H9 (cell line): ENCODE results near the gene CNKSR1. TPM values are rescaled to one million over a fixed set of nuclear protein-coding genes. Genes with fewer than 3 reads are reported as not detected.

ENCODE experiments used
- DNase-seq: peaks from one replicate; pipeline ENCODE4 v3.0.0-alpha.2; 2017
- H2AFZ ChIP-seq: one replicate; pipeline ENCODE4 v1.6.1; 2013; ENCODE audit warnings: mild to moderate bottlenecking, low read length, control low read depth, moderate library complexity
- H2AK5ac ChIP-seq: 2 replicates; pipeline ENCODE4 v1.6.1; 2013; ENCODE audit warnings: low read length, control low read depth, mixed read lengths; ENCODE audit not compliant: insufficient read length
- H2BK120ac ChIP-seq: one replicate; pipeline ENCODE4 v1.6.1; 2013; ENCODE audit warnings: low read depth, mild to moderate bottlenecking, low read length, control low read depth, inconsistent platforms; ENCODE audit not compliant: poor library complexity, severe bottlenecking
- H2BK12ac ChIP-seq: 2 replicates; pipeline ENCODE4 v1.6.1; 2013; ENCODE audit warnings: low read length, control low read depth, mixed read lengths, low read depth; ENCODE audit not compliant: insufficient read length
- H2BK15ac ChIP-seq: 2 replicates; pipeline ENCODE4 v1.6.1; 2013; ENCODE audit warnings: low read depth, low read length, control low read depth
- H2BK20ac ChIP-seq: one replicate; pipeline ENCODE4 v1.6.1; 2013; ENCODE audit warnings: low read depth, mild to moderate bottlenecking, low read length, control low read depth, inconsistent platforms; ENCODE audit not compliant: poor library complexity, severe bottlenecking
- H2BK5ac ChIP-seq: 2 replicates; pipeline ENCODE4 v1.6.1; 2013; ENCODE audit warnings: low read length, control low read depth, mixed read lengths; ENCODE audit not compliant: insufficient read length
- H3K14ac ChIP-seq: 2 replicates; pipeline ENCODE4 v1.6.1; 2013; ENCODE audit warnings: low read length, control low read depth; ENCODE audit not compliant: insufficient read depth
- H3K18ac ChIP-seq: 2 replicates; pipeline ENCODE4 v1.6.1; 2013; ENCODE audit warnings: low read depth, mild to moderate bottlenecking, mixed read lengths, low read length, control low read depth; ENCODE audit not compliant: insufficient read length
- H3K23ac ChIP-seq: 2 replicates; pipeline ENCODE4 v1.6.1; 2013; ENCODE audit warnings: low read length, control low read depth, mixed read lengths, low read depth; ENCODE audit not compliant: insufficient read length
- H3K23me2 ChIP-seq: 2 replicates; pipeline ENCODE4 v1.6.1; 2013; ENCODE audit warnings: low read depth, mild to moderate bottlenecking, mixed read lengths, low read length, control low read depth; ENCODE audit not compliant: insufficient read length, poor library complexity, severe bottlenecking
- H3K27ac ChIP-seq: 2 replicates; pipeline ENCODE4 v1.5.1; 2013; ENCODE audit warnings: low read length, control low read depth, mixed read lengths, low read depth; ENCODE audit not compliant: insufficient read length
- H3K27me3 ChIP-seq: 2 replicates; pipeline ENCODE4 v1.6.1; 2013; ENCODE audit warnings: low read length, control low read depth, inconsistent platforms; ENCODE audit not compliant: insufficient read depth
- H3K4ac ChIP-seq: 2 replicates; pipeline ENCODE4 v1.6.1; 2013; ENCODE audit warnings: low read depth, mild to moderate bottlenecking, control low read depth, inconsistent platforms, low read length, moderate library complexity
- H3K4me1 ChIP-seq: 2 replicates; pipeline ENCODE4 v1.6.1; 2013; ENCODE audit warnings: low read length, control low read depth, inconsistent platforms; ENCODE audit not compliant: insufficient read depth
- H3K4me2 ChIP-seq: 2 replicates; pipeline ENCODE4 v1.6.1; 2013; ENCODE audit warnings: low read length, control low read depth, mixed read lengths; ENCODE audit not compliant: insufficient read length, insufficient read depth
- H3K56ac ChIP-seq: 2 replicates; pipeline ENCODE4 v1.6.1; 2013; ENCODE audit warnings: low read depth, mild to moderate bottlenecking, mixed read lengths, low read length, control low read depth; ENCODE audit not compliant: insufficient read length
- H3K79me1 ChIP-seq: 2 replicates; pipeline ENCODE4 v1.6.1; 2013; ENCODE audit warnings: low read depth, mild to moderate bottlenecking, moderate library complexity, low read length, control low read depth, inconsistent platforms; ENCODE audit not compliant: insufficient read depth, poor library complexity, severe bottlenecking
- H3K79me2 ChIP-seq: 2 replicates; pipeline ENCODE4 v1.6.1; 2013; ENCODE audit warnings: low read length, control low read depth, inconsistent platforms; ENCODE audit not compliant: insufficient read depth
- H3K9ac ChIP-seq: 2 replicates; pipeline ENCODE4 v1.6.1; 2013; ENCODE audit warnings: low read length, control low read depth, mixed read lengths; ENCODE audit not compliant: insufficient read length; ENCODE audit errors: extremely low read depth
- H3K9me3 ChIP-seq: one replicate; pipeline ENCODE4 v1.6.1; 2013; ENCODE audit warnings: low read depth, low read length, inconsistent platforms; ENCODE audit not compliant: control insufficient read depth
- H3T11ph ChIP-seq: one replicate; pipeline ENCODE4 v1.6.1; 2013; ENCODE audit warnings: mild to moderate bottlenecking, low read length, control low read depth, inconsistent platforms
- H4K20me1 ChIP-seq: one replicate; pipeline ENCODE4 v1.6.1; 2013; ENCODE audit not compliant: control insufficient read depth, insufficient read length, insufficient read depth
- H4K5ac ChIP-seq: 2 replicates; pipeline ENCODE4 v1.6.1; 2013; ENCODE audit warnings: low read depth, mild to moderate bottlenecking, mixed read lengths, low read length, control low read depth; ENCODE audit not compliant: insufficient read length
- H4K8ac ChIP-seq: replicated peaks from 2 replicates; pipeline ENCODE4 v1.6.1; 2013; ENCODE audit warnings: low read length, control low read depth, mixed read lengths, low read depth; ENCODE audit not compliant: insufficient read length
- H4K91ac ChIP-seq: 2 replicates; pipeline ENCODE4 v1.6.1; 2013; ENCODE audit warnings: low read depth, mild to moderate bottlenecking, moderate library complexity, mixed read lengths, low read length, control low read depth; ENCODE audit not compliant: insufficient read length
- H3K27ac Mint-ChIP-seq, 3 experiments: 2 replicates in 2 of 3; 3 replicates in 1 of 3; pipeline ENCODE4 v1.8.0; 2020 to 2021; ENCODE audit warnings: mixed read lengths in 3 of 3, mild to moderate bottlenecking in 1 of 3, moderate library complexity in 1 of 3
- H3K27me3 Mint-ChIP-seq: 2 replicates; pipeline ENCODE4 v1.8.0; 2021; ENCODE audit warnings: low read depth, mild to moderate bottlenecking, moderate library complexity, mixed read lengths
- H3K36me3 Mint-ChIP-seq, 3 experiments: 2 replicates in 2 of 3; 3 replicates in 1 of 3; pipeline ENCODE4 v1.8.0; 2020 to 2021; ENCODE audit warnings: low read depth in 3 of 3, mixed read lengths in 3 of 3; ENCODE audit not compliant: insufficient read depth in 1 of 3
- H3K4me1 Mint-ChIP-seq, 2 experiments: 2 replicates each; pipeline ENCODE4 v1.8.0; 2020; ENCODE audit warnings: mixed read lengths in 2 of 2
- H3K4me3 Mint-ChIP-seq, 2 experiments: 2 replicates in 1 of 2; 3 replicates in 1 of 2; pipeline ENCODE4 v1.8.0; 2020 to 2021; ENCODE audit warnings: mild to moderate bottlenecking in 2 of 2, mixed read lengths in 2 of 2, moderate library complexity in 1 of 2
- H3K9me3 Mint-ChIP-seq, 2 experiments: 2 replicates in 1 of 2; 3 replicates in 1 of 2; pipeline ENCODE4 v1.8.0; 2020; ENCODE audit warnings: mild to moderate bottlenecking in 2 of 2, mixed read lengths in 2 of 2, moderate library complexity in 1 of 2
- CTCF ChIP-seq: fragments of 200-600 bp; sonication (generic); conservative IDR thresholded peaks from 3 replicates; pipeline ENCODE4 v1.8.0; 2021; ENCODE audit warnings: antibody characterized with exemption, mild to moderate bottlenecking
- whole genome bisulfite sequencing: extraction: QIAGEN DNeasy Blood & Tissue Kit; methylation state at CpG from one replicate; pipeline ENCODE4 v1.1.7; 2013; ENCODE audit warnings: missing lambda C conversion rate, low lambda C conversion rate, mixed read lengths; ENCODE audit not compliant: insufficient read length; ENCODE audit errors: extremely low coverage; 5-methylcytosine and 5-hydroxymethylcytosine counted together
- total RNA-seq: library from RNA; stranded (reverse); gene quantifications from 2 replicates; pipeline ENCODE4 v1.2.1, GENCODE V29; 2021

Gene CNKSR1
- total RNA-seq, 1 experiment from 2014 or later = 26.3 TPM

GRCh38 chr1:26142159-26142558 lies 35.1 kb upstream of the CNKSR1 start:
- Histone ChIP-seq H3K14ac (no peak overlapping the region), H2BK5ac (no peak overlapping the region), H3K9me3 (no peaks in the 10 kb centered on the region), H3K4me1 (no peaks in the 10 kb centered on the region), H3K23me2 (no peaks in the 10 kb centered on the region), H3K27ac (no peak overlapping the region), H2AK5ac (no peak overlapping the region), H3K4ac (no peak overlapping the region), H4K8ac (no peak overlapping the region), H2BK15ac (no peak overlapping the region), H2BK20ac (no peak overlapping the region), H3T11ph (no peak overlapping the region), H4K20me1 (no peaks in the 10 kb centered on the region), H3K18ac (no peak overlapping the region), H2BK120ac (no peak overlapping the region), H3K23ac (no peak overlapping the region), H3K9ac (no peak overlapping the region), H3K4me2 (no peak overlapping the region), H4K91ac (no peak overlapping the region), H2AFZ (no peak overlapping the region), H3K79me1 (no peaks in the 10 kb centered on the region), H3K56ac (no peak overlapping the region), H3K27me3 (peaks cover 1% of the 10 kb centered on the region; the same call in 1 of the 2 replicates), H4K5ac (no peak overlapping the region), H3K79me2 (no peaks in the 10 kb centered on the region), H2BK12ac (no peak overlapping the region)
- TF ChIP-seq CTCF = 0 out of 3 replicates have a peak, but pooled peaks have one; percentile 16
- no peak for DNase-seq
- H3K4me1 Mint-ChIP-seq = peaks cover 6 to 8% of the 10 kb centered on the region in 2 experiments
- no peaks in the 10 kb centered on the region for H3K9me3 Mint-ChIP-seq
- H3K27ac Mint-ChIP-seq = no peak overlapping the region; a peak in 1 of 7 replicates
- H3K4me3 Mint-ChIP-seq = no peak overlapping the region
- no peaks in the 10 kb centered on the region for H3K36me3 Mint-ChIP-seq
- peaks cover 42% of the 10 kb centered on the region for H3K27me3 Mint-ChIP-seq
- WGBS = no CpG with 5 or more reads among the region's 8 CpGs
